Kidney epithelial cell (primary cell): ENCODE data around the gene GSTM3. TPM values are rescaled to one million over a fixed set of nuclear protein-coding genes. Genes with fewer than 3 reads are reported as not detected.
"Not testable (repeated sequence)": the region's sequence is repeated elsewhere in the genome, so short reads cannot be mapped to it uniquely, and the experiment has no call there.

Experiments used
- DNase-seq: peaks from one replicate; pipeline ENCODE4 v3.0.0-alpha.2; 2010; ENCODE audit warnings: low read depth
- H3K27me3 ChIP-seq: 2 replicates; pipeline ENCODE4 v1.6.0; 2011; ENCODE audit warnings: low read length; ENCODE audit not compliant: control insufficient read depth, insufficient read depth
- H3K36me3 ChIP-seq: 2 replicates; pipeline ENCODE4 v1.5.1; 2011; ENCODE audit warnings: low read length; ENCODE audit not compliant: control insufficient read depth, insufficient read depth
- H3K4me3 ChIP-seq: 2 replicates; pipeline ENCODE4 v1.5.1; 2011; ENCODE audit warnings: low read depth, mild to moderate bottlenecking, control low read depth, low read length
- total RNA-seq: library from RNA; depleted of rRNA; stranded (reverse); fragments of >200 nt; gene quantifications from 2 replicates; pipeline ENCODE4 v1.2.3, GENCODE V29; 2015
- TF ChIP-seq, protein P1 (sequence below): IDR thresholded peaks from 2 replicates; pipeline ENCODE4 v1.5.1; 2011; ENCODE audit warnings: mild to moderate bottlenecking, moderate library complexity, low read length, control low read depth, inconsistent platforms; ENCODE audit not compliant: insufficient read depth, poor library complexity, severe bottlenecking

GSTM3 gene
- total RNA-seq, 1 donor from 2014 or later: 30.3 TPM

- DNase-seq: no peak
- Histone ChIP-seq H3K36me3 (no peaks in the 10 kb centered on the region), H3K4me3 (no peak overlapping the region), H3K27me3 (peaks cover 3% of the 10 kb centered on the region)
- TF ChIP-seq, protein P1, sequence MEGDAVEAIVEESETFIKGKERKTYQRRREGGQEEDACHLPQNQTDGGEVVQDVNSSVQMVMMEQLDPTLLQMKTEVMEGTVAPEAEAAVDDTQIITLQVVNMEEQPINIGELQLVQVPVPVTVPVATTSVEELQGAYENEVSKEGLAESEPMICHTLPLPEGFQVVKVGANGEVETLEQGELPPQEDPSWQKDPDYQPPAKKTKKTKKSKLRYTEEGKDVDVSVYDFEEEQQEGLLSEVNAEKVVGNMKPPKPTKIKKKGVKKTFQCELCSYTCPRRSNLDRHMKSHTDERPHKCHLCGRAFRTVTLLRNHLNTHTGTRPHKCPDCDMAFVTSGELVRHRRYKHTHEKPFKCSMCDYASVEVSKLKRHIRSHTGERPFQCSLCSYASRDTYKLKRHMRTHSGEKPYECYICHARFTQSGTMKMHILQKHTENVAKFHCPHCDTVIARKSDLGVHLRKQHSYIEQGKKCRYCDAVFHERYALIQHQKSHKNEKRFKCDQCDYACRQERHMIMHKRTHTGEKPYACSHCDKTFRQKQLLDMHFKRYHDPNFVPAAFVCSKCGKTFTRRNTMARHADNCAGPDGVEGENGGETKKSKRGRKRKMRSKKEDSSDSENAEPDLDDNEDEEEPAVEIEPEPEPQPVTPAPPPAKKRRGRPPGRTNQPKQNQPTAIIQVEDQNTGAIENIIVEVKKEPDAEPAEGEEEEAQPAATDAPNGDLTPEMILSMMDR: no peak
Measured at GRCh38 chr1:109713636-109714035, 27.2 kb downstream of the GSTM3 start.

GRCh38 chr1:109712321-109712864, 28.4 kb downstream of the GSTM3 start:
- Histone ChIP-seq H3K4me3 (no peak overlapping the region), H3K36me3 (no peaks in the 10 kb centered on the region), H3K27me3 (peaks cover 3% of the 10 kb centered on the region)
- no peak for DNase-seq
- TF ChIP-seq, protein P1: no peak

DNA sequence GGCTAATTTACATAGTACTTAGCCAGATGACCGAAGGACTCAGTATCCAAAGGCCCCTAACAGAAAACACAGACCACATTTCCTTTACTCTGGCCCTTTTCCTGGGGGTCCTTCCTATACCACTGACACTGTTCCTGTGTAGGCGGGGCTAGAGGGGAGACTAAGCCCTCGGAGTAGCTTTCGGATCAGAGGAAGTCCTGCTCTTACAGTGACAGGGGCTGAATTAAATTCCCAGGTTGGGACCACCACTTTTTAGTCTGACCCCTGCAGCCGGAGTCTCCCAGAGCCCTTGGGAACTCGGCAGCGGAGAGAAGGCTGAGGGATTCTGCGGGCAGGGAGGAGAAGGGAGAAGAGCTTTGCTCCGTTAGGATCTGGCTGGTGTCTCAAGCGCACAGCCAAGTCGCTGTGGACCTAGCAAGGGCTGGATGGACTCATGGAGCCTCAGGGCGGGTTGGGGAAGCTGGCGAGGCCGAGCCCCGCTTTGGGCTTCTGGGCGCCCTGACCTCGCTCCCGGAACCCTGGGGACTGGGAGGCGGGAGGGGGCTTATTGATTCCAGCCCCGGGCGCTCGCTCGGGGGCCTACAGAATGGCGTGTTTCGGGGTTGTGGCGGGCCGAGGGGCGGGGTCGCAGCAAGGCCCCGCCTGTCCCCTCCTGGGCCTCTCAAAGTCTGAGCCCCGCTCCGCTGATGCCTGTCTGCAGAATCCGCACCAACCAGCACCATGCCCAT, 29.1 kb downstream of the GSTM3 start, which contains the start of gene GSTM5:
Gene GSTM5 (plus strand): TSS at position 659 of the 728 bp plus-strand sequence. CDS start 62 bp downstream, at position 721.
- not testable (repeated sequence) for H3K36me3 ChIP-seq, H3K27me3 ChIP-seq, H3K4me3 ChIP-seq, DNase-seq

DNA sequence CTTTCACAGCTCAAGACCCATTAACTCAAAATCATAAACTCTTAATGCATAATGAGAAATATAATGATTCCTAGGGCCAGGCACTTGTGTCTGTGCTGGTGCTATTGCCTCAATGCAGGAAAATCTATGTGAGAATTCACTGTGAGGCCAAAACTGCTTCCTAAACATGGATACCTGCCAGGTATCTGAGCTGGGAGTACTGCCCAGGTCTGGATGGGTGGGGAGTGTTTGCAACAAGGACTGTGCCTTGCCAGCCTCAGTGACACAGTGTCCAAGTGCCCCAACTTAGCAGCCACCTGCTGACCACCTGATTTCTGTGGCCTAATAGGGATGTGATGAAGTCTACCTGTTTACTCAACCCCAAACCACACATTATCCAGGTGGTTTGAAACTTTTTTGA, 31.0 kb downstream of the GSTM3 start:
- H3K36me3 ChIP-seq, H3K4me3 ChIP-seq, H3K27me3 ChIP-seq, DNase-seq: not testable (repeated sequence)

DNA sequence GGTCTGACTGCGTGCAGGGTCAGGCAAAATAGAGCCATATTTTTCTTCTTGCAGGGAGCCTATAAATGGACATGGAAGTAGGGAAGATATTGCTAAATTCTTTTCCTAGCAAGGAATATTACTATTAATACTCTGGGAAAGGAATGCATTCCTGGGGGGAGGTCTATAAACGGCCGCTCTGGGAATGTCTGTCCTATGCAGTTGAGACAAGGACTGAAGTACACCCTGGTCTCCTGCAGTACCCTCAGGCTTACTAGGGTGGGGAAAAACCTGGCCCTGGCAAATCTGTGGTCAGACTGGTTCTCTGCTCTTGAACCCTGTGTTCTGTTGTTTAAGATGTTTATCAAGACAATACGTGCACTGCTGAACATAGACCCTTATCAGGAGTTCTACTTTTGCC, 31.9 kb downstream of the GSTM3 start:
- not testable (repeated sequence) for H3K4me3 ChIP-seq, H3K36me3 ChIP-seq, DNase-seq, H3K27me3 ChIP-seq

DNA sequence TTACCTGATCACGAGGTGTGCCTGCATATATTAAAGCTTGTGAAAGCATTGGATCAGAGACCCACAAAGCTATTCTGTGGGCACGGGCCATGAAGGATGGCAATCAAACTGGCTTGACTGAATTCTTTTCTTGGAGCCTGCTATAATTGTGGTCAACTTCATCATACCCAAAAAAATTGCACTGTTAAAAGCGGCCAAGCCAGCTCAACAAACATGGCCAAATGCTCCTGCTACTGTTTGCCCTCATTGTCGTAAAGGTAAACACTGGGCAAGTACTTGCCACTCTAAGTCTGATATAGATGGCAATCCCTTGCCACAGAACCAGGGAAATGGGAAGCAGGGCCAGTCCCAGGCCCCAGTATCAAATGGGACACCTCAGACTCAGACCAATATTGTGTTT, 35.4 kb downstream of the GSTM3 start:
- no peak for DNase-seq
- no peaks in the 10 kb centered on the region for H3K36me3 ChIP-seq
- no peaks in the 10 kb centered on the region for H3K27me3 ChIP-seq
- H3K4me3 ChIP-seq: no peak overlapping the region
- TF ChIP-seq, protein P1: no peak

GRCh38 chr1:109704173-109704572, 36.7 kb downstream of the GSTM3 start:
- no peak overlapping the region for H3K4me3 ChIP-seq
- no peaks in the 10 kb centered on the region for H3K36me3 ChIP-seq
- TF ChIP-seq, protein P1: no peak
- DNase-seq: no peak
- no peaks in the 10 kb centered on the region for H3K27me3 ChIP-seq

DNA sequence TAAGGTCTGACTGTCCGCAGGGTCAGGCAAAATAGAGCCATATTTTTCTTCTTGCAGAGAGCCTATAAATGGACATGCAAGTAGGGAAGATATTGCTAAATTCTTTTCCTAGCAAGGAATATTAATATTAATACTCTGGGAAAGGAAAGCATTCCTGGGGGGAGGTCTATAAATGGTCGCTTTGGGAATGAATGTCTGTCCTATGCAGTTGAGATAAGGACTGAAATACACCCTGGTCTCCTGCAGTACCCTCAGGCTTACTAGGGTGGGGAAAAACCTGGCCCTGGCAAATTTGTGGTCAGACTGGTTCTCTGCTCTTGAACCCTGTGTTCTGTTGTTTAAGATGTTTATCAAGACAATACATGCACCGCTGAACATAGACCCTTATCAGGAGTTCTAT, 37.9 kb downstream of the GSTM3 start:
- DNase-seq, H3K27me3 ChIP-seq, H3K36me3 ChIP-seq, H3K4me3 ChIP-seq: not testable (repeated sequence)

GRCh38 chr1:109697861-109698260, 43.0 kb downstream of the GSTM3 start:
- H3K27me3 ChIP-seq, H3K4me3 ChIP-seq, H3K36me3 ChIP-seq, DNase-seq: not testable (repeated sequence)
